Left hindlimb (tissue), 1 donor: Measurements from ENCODE around the gene AGBL4.
"Not testable (repeated sequence)": the region's sequence is repeated elsewhere in the genome, so short reads cannot be mapped to it uniquely, and the experiment has no call there.

Experiments
- DNase-seq: peaks from one replicate; pipeline ENCODE4 v3.0.0-alpha.2; 2018

Gene AGBL4

DNA sequence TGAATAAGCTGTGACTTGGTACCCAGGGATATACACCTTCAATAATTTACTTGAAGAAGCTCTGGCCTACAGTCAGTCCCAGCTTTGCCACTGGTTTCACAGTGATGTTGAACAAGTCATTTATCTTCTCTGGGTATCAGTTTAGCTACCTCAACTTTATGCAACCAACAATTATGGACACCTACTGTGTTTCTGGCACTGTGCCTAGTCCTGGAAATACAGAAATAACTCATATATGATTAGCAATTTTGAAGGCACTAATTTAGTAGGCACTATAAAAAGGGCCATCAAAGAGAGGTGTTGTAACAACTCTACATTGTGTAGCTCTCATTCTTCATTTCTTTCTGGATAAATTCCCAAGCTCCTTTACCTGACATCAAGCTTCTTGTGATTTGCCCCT is 1463.2 kb downstream of the AGBL4 start:
- no peak for DNase-seq

DNA sequence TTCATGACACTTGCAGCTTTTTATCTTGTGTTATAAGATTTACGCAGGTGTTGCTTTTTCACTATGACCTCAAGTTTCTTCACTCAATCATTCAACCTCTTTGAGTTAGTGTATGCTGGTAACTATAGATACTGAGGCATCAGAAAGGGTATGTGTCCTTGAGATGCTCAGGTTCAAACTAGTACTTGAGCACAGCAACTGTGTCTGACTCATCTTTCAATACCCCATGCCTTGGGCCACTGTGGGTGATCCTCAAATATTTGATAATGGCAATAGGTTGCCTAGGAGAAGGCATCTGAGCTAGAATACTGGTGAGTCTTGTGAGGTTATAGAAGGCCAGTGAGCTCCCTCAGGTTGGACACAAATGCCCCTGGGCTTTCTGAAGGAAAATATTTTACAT is 1463.6 kb downstream of the AGBL4 start:
- DNase-seq: no peak

DNA sequence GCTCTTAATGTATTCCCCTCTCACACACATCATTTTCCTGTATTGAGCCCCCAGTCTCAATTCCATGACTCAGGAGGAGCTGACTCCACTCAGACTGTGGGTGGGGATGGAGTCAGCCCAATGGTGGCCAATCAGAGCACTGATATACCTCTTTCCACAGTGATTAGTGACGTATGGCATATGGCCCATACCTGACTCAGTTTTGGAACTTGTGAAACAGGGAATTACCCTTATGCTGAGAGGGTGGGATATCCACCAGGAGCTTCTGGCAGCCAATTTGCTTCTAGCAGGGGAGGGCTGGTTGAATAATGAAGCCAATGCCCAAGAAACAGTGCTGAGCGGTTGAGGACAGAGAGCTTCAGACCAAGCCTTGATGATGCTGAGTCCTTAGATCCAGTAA is 1465.4 kb downstream of the AGBL4 start:
- DNase-seq: no peak

DNA sequence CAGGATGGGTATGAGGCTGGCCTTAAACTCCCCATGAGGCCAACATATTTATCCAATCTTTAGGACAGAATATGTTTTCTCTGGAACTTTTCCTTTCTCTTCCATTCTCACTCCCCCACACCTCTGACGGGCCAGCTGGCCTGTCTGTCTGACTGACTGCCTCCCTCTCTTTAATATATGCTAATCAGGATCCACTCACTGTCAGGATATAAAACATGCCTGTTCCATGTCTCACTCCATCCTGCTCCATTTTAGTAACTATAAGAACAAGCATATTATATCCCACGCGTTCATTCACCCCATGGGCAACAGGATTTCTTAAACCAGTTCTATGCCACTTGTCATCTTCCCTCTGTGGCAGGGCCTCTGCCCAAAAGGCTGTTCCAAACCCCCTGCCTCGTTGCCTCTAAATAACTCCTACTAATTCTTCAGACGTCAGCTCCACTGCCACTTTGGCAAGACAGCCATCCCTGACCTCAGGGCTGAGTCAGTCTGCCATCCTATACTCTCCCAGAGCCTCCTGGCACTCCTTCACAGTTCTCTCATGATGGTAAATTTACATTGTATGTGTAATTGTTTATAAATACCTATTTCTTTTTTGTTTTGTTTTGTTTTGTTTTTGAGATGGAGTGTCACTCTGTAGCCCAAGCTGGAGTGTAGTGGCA is 1467.4 kb downstream of the AGBL4 start:
- DNase-seq: no peak

DNA sequence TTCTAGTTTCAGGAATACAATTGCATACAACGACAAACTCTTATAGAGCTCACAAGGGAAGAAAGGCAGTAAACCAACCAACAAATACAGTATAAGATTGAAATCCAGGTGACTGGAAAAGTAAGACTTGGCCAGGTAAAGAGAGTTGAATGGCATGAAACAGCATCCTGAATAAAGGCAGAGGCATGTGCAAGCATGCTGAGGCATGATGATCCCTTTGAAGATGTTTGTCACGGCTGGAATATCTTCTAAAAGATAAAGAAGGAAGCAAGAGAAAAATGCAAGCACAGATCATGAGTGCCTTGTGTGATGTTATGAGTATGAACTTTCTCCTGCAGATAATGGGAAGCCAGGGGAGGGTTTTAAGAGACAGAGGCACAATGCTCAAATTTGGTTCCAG is 1468.5 kb downstream of the AGBL4 start:
- no peak for DNase-seq

DNA sequence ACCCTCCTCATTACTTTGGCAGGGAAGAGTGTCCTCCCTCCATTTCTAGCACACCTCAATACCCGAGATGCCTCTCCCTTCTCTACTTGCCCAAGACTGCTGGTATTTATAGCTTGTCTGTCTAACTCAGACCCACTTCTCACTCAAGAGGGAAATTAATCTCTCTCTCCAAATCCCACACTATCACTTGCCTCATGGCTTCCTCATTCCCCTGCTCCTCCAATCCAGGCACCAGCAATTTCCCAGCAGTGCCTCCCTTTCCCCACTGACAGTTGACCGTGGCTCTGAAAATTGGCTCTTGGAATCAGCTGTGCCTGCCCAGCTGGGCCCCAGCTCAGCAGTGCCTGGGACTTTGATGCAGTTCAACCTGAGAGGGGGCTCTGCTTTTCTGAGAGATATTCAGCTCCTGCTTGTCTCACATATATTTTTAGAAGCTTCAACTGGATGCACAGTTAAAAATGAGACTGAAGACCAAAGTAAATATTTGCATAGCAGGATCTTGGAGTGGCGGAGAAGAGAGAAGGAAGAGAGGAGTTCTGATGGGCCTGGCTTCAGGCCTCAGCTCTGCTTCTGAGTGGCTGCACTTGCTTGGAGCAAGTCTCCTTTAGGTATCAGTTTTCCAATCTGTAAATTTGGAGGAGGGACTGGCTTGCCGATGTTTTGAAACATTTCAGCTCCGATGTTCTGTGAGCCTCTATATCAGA is 1470.7 kb downstream of the AGBL4 start:
- DNase-seq: no peak

DNA sequence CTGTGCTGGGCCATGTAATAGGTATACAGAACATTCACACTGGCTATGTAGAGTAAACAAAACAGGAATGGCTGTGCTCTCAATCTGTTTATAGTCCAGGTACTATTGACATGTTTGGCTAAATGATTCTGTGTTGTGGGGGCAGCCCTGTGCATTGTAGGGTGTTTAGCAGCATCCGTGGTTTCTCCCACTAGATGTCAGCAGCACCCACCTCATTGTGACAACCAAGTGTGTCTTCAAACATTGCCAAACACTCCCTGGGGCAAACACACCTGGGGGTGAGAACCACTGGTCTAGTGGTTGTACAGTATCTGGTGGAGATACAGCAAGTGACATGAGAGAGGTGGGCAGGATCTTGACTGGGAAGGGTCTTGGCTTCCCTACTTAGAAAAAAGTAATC is 1471.3 kb downstream of the AGBL4 start:
- DNase-seq: no peak

DNA sequence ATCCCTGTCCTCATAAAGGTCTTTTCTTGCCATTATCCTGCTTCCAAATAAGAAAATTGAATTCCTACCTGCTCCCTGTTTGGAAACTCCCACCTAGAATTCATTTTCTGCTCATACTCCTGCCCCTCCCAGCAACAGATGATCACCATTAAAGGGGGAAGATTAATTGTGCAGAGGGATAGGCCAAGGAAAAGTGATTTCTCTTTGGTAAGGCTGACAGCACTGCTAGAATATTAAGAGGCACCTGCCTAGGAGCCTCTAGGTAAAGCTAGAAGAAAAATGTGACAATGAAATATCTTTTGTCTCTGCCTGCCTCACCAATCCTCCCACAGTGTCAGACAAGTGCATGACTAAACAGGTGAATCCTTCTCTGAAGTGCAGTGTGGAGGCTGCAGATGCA is 1474.8 kb downstream of the AGBL4 start:
- no peak for DNase-seq

DNA sequence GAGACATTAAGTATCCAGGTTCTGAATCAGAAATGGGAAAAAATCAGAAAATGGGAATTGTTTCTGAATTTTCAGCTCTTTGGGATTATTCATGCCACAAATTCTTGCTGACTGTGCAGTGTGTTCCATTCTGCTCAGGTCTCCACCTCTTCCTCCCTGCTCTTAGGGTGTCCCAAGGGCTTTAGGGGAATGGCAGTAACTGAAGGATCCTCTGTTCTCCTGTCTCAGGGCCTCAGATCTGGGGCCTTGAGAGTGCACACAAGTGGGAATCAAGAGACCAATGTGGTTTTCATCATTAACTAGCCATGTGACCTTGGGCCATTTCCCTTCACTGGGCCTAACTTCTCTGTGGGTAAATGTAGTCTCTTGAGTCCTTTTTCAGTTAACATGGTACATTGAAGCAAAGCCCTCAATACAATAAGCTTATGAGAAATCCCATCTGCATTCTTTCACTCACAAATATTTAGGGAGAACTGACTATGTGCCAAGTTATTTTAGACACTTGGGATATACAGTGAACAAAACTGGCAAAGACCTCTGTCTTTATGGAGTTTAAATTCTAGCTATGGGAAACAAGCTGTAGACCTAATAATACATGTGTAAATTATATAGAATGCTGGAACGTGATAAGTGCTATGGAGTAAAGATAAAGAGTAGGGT is 1476.1 kb downstream of the AGBL4 start:
- no peak for DNase-seq

DNA sequence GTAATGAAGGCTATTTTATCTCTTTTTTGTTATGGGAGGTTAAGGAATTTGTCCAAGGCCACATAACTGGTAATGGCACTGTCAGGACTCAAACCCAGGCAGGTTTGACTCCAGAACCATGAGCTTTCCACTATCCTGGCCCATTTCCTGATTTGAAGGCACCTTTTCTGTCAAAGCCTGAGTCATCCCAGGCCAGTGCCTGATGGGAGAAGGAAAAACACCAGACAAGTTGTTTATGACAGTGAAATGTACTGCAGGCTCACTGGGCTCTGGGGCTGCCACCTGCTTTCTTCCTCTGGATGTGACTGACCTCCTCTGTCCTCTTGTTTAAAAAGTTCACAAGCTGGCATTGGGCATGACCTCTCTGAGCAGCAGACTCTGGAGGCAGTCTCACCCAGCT is 1479.9 kb downstream of the AGBL4 start:
- no peak for DNase-seq

DNA sequence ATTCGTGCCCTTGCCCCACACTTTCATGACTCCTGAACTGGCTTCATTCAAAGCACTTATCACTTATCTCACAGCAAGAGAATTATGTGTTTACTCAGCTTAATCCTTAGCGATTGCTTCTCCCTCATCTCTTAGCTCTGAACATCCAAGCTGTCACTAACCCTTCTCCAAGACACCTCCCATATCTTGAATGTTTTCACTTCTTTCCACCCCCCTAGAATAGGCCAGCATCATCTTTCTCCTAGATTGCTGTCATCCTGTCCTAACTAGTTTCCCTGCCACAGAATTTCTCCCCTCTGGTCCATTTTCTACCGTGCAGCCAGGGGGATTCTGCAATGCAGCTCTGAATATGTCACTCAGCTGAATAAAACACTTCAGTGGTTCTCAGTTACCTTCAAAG is 1483.2 kb downstream of the AGBL4 start:
- DNase-seq: no peak

DNA sequence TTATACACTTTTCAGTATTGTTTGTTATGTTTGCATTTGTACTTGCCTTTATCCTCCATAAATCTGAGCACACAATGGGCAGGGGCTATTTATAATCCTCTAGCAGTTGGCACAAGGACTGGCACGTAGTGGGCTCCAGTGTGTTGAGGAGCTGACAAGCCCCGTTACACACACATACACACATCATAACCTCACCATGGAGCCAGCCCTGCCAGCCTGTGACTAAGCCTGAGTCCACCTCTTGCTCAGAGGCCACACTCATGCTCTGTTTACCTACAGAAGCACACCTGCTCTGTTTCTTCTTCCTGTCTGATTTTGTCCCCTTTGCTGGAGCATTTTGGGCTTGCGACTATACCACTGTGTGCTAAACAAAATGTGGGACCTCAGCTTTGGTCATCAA is 1487.3 kb downstream of the AGBL4 start:
- DNase-seq: no peak

DNA sequence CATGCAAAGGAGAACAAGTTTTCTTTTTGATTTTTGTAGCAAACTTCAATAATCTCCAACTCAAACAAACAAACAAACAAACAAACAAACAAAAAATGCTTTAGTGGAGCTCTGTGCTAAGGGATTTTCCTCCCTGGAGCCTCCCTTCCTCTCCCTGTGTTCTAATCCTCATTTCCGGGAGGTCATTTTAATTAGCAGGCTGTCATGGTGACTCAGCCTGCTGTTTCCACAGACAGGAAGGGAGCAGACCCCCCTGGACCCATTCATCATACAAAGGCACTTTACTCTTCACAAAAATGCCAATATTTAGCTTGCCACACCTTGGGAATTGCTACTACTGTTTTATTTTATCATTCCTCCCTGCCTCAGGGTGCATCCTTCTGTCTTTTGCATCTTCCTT is 1490.8 kb downstream of the AGBL4 start:
- no peak for DNase-seq

DNA sequence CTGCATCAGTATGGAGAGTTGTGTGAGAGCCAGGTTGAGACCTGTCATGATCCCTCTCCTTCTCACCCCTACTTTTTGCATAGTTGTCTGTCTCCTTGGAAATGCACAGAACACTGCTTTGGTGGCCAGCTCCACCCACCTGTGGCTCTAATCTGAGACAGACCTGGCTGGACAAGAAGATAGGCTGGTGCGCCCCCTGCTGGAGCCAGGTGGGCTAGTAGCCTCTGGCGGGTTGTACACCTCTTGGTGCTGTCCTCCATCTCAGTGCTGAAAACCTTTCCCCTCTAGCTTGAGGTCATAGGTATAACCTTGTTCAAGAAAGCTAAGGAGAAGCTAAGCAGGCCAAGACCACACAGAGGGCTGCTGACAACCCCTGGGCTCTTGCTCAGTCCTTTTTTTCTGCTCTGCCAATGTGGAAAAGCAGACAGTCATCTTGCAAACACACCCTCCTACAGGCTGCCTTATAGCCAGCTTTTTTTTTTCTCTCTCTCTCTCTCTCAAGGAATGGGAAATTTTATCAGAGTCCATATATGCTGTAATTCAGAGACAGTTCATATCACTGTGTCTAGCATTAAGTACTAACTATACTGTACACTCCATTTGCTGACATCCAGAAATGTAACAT is 1492.9 kb downstream of the AGBL4 start:
- DNase-seq: peak; percentile 55

DNA sequence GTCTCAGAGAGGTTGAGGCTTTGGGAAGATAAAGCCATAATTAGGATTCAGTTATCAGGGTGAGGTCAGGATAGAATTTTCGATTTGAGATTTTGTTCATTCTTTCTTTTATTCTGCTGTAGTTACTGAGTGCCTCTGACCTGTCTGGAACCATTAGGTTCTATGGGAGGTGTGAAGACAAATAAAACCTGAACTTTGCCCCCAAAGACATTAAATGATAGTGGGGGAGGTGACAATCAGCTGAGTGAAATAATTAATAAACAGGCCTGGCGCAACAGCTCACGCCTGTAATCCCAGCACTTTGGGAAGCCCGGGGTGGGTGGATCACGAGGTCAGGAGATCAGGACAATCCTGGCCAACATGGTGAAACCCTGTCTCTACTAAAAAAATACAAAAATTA is 1496.7 kb downstream of the AGBL4 start:
- DNase-seq: no peak

DNA sequence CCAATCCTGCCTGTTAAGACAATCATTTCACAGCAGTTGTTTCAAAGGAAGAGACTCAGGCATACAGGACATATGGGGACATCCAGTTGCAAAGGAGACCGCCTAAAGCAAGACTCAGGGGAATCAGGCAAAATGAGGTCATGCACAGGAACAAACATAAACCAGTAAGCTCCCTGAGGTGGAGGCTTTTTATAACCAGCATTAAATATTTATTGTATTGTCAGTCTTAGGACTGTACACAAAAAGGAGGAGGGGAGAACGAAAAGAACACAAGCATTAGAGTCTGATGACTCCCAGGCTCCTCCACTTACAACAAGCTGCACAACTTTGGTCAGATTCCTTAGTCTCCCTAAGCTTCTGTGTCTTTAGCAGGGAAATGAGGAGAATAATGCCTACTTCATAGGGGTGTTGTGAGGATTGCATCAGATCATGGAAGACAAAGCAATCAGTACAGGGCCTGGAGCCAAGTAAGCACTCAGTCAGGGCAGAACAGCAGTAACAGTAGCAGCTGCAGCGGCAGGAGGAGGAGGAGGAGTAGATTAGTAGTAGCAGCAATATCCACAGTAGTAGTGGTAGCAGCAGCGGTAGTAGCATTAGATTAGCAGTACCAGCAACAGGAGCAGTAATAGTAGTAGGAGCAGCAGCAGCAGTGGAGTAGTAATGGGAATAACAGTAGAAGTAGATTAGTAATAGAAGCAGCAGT is 1497.6 kb downstream of the AGBL4 start:
- DNase-seq: no peak

DNA sequence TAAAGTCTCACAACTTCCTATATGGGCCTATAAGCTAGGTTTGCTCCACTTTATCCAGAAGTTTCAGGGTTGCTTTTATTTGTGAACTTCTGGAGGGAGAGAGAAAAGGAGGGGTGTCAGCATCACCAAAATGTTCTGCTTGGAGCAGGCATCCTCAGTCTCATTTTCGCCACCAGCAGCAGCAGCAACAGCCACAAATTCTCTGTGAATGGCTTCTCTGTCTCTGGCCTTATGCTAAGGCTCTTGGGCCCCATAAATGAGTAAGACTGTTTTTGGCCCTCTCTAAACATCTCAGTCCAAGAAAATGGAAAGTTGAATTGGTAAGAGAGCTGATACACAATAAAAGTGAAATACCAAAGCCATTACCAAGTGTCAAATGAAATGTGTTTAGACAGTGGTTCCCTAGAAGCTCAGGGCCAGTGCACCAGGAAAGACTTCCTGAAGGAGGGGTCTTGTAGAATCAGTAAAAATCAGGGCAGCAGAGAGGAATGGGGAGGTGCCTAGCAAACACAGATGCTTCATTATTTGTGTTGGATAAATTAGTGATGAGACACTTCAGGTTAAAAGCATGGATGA is 1498.8 kb downstream of the AGBL4 start:
- no peak for DNase-seq

DNA sequence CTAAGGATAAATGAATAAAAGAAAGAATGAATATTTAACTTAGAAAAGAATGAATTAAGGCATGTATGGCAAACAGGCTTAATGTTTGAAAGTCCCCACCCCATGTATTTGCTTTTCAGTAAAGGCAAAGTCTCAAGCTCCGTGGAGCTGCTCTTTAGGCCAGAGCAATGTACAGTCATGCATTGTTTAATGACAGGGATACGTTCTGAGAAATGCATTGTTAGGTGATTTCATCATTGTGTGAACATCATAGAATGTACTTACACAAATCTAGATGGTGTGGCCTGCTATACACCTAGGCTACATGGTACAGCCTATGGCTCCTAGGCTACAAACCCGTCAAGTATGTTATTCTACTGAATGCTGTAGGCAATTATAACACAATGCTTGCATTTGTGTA is 1500.2 kb downstream of the AGBL4 start:
- no peak for DNase-seq

DNA sequence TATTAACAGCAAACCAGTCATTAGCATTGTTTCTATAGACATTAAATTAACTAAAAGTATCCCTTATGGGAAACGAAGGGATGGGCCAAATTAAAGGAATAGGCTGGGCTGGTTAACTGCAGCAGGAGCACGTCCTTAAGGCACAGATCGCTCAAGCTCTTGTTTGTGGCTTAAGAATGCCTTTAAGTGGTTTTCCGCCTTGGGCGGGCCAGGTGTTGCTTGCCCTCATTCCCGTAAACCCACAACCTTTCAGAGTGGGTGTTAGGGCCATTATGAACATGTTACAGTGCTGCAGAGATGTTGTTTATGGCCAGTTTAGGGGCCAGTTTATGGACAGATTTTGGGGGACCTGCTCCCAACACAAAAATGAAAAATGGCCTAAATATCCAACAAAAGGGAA is 1503.9 kb downstream of the AGBL4 start:
- not testable (repeated sequence) for DNase-seq

DNA sequence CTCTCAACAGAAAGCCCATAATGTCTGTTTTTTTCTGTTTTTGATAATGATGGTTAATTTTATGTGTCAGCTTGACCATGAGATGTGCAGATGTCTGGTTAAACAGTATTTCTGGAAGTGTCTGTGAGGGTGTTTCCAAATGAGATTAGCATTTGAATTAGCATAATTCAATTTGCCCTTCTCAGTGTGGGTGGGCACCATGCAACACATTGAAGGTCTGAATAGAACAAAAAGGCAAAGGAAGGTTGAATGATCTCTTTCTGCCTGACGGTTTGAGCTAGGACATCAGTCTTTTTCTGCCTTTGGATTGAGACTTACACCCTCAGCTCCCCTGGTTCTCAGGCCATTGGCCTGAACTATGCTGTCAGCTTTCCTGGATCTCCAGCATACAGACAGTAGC is 1516.9 kb downstream of the AGBL4 start:
- DNase-seq: no peak

DNA sequence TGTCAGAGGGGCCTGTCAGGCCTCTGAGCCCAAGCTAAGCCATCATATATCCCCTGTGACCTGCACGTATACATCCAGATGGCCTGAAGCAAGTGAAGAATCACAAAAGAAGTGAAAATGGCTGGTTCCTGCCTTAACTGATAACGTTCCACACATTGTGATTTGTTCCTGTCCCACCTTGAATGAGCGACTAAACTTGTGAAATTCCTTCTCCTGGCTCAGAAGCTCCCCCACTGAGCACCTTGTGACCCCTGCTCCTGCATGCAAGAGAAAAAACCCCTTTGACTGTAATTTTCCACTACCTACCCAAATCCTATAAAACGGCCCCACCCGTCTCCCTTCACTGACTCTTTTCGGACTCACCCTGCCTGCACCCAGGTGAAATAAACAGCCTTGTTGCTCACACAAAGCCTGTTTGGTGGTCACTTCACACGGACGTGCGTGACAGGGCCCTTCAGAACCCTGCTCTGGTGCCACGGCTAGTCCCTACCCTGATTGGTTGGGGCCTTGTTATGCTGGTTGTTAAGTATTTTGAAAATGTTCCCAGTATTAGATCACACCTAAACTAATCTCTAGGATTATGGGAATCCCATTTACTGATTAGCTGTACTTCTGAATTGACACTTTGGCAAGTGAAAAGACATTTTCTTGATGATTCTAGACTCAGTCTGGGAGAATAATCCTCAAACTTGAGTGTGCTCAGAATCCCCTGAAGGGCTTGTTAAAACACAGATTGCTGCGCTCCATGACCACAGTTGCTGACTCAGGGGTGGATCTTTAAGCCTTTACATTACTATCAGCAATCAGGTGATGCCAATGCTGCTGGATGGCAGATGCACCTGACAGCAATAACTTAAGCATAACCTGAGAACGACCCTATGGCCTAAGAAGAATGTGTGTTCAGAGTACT is 1523.0 kb downstream of the AGBL4 start:
- DNase-seq: no peak

DNA sequence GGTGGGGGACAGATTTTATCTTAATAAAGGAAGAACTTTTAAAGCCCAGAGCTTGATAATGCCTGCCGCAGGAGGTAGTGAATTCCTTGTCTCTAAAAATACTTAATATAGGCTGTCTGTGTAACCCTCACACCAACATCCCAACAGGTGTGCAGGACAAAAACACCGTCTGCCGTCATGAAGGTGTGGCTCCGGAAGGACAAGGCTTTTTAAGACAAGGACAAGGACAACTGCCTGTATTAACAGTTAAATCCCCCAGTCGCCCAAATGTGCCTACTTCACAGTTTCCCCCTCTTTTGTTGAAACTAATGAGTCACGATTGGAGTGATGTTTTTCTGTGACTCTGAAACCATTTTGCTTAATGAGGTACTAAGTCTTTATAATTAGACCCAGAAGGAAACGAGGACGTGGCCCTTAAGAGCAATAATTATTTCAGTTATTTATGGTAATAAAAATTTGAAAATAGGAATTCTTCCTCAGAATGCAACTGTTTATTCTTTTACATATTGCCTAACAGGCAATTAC is 1524.5 kb downstream of the AGBL4 start:
- no peak for DNase-seq
